WTC11 (cell line): ENCODE results near the gene LDHB. TPM values are rescaled to one million over a fixed set of nuclear protein-coding genes. Genes with fewer than 3 reads are reported as not detected.
"Not testable (repeated sequence)": the region's sequence is repeated elsewhere in the genome, so short reads cannot be mapped to it uniquely, and the experiment has no call there.

Source experiments
- ATAC-seq: fragments of 200-7000 bp; cut with Tn5 transposase; 2 replicates; pipeline ENCODE4 v1.10.0; 2021; ENCODE audit warnings: mild to moderate bottlenecking, moderate library complexity
- CTCF ChIA-PET: fragments of 300-600 bp; sonication (Branson Sonifier 250); formaldehyde crosslinking; loops from one replicate; lab custom pipeline; 2021; ENCODE audit warnings: antibody characterized with exemption; lab: Charles Lee
- POLR2A ChIA-PET: fragments of 350-600 bp; sonication (Branson Sonifier 250); formaldehyde crosslinking; loops from one replicate; lab custom pipeline; 2021; ENCODE audit warnings: antibody characterized with exemption; lab: Charles Lee
- DNase-seq: peaks from one replicate; pipeline ENCODE4 v3.0.0; 2021; ENCODE audit warnings: low spot score
- H3K27ac Mint-ChIP-seq: 2 replicates; pipeline ENCODE4 v1.8.0; 2021; ENCODE audit warnings: mixed read lengths
- H3K27me3 Mint-ChIP-seq: 2 replicates; pipeline ENCODE4 v1.8.0; 2021; ENCODE audit warnings: low read depth, mild to moderate bottlenecking, moderate library complexity, mixed read lengths
- H3K36me3 Mint-ChIP-seq: 2 replicates; pipeline ENCODE4 v1.8.0; 2021; ENCODE audit warnings: mixed read lengths
- H3K4me1 Mint-ChIP-seq: 2 replicates; pipeline ENCODE4 v1.8.0; 2022; ENCODE audit warnings: mixed read lengths
- H3K4me3 Mint-ChIP-seq: 2 replicates; pipeline ENCODE4 v1.8.0; 2021; ENCODE audit warnings: mild to moderate bottlenecking, moderate library complexity, mixed read lengths
- H3K9me3 Mint-ChIP-seq: 2 replicates; pipeline ENCODE4 v1.8.0; 2021; ENCODE audit warnings: mixed read lengths
- ATF1 ChIP-seq: sonication (generic); formaldehyde crosslinking; IDR thresholded peaks from 2 replicates; pipeline ENCODE4 v1.8.1; 2023; ENCODE audit warnings: mild to moderate bottlenecking, moderate library complexity, missing genetic modification reagents
- GTF2I ChIP-seq: fragments of 250-450 bp; sonication (Bioruptor Pico); conservative IDR thresholded peaks from 2 replicates; pipeline ENCODE4 v1.4.0; 2021; ENCODE audit warnings: mild to moderate bottlenecking
- KAT7 ChIP-seq: sonication (generic); formaldehyde crosslinking; IDR thresholded peaks from 2 replicates; pipeline ENCODE4 v1.8.1; 2023; ENCODE audit warnings: missing genetic modification reagents, mild to moderate bottlenecking, borderline replicate concordance
- NFATC4 ChIP-seq: fragments of 250-450 bp; sonication (Bioruptor Pico); IDR thresholded peaks from 2 replicates; pipeline ENCODE4 v1.9.0; 2021; ENCODE audit warnings: mild to moderate bottlenecking
- NR2C2 ChIP-seq: sonication (generic); formaldehyde crosslinking; IDR thresholded peaks from 2 replicates; pipeline ENCODE4 v1.8.0; 2022; ENCODE audit warnings: mild to moderate bottlenecking, missing genetic modification reagents
- PRRX2 ChIP-seq: fragments of 250-450 bp; sonication (Bioruptor Pico); IDR thresholded peaks from 2 replicates; pipeline ENCODE4 v1.8.0; 2021; ENCODE audit warnings: mild to moderate bottlenecking
- RORB ChIP-seq: fragments of 250-450 bp; sonication (Bioruptor Pico); IDR thresholded peaks from 2 replicates; pipeline ENCODE4 v1.9.0; 2021; ENCODE audit warnings: mild to moderate bottlenecking
- total RNA-seq: library from RNA; stranded (reverse); gene quantifications from 3 replicates; pipeline ENCODE4 v1.2.3, GENCODE V29; 2021
- TF ChIP-seq, protein P1 (sequence below): sonication (generic); formaldehyde crosslinking; IDR thresholded peaks from 2 replicates; pipeline ENCODE4 v1.8.1; 2023; ENCODE audit warnings: mild to moderate bottlenecking, moderate library complexity, missing genetic modification reagents
- TF ChIP-seq, protein P2 (sequence below): sonication (generic); formaldehyde crosslinking; IDR thresholded peaks from 2 replicates; pipeline ENCODE4 v1.8.1; 2023; ENCODE audit warnings: mild to moderate bottlenecking, missing genetic modification reagents, moderate library complexity
- TF ChIP-seq, protein P3 (sequence below): sonication (generic); formaldehyde crosslinking; conservative IDR thresholded peaks from 2 replicates; pipeline ENCODE4 v1.8.1; 2022; ENCODE audit warnings: mild to moderate bottlenecking, missing genetic modification reagents
- TF ChIP-seq, protein P4 (sequence below): sonication (generic); formaldehyde crosslinking; IDR thresholded peaks from 2 replicates; pipeline ENCODE4 v1.8.0; 2023; ENCODE audit warnings: mild to moderate bottlenecking, missing genetic modification reagents
- TF ChIP-seq, protein P5 (sequence below): sonication (generic); formaldehyde crosslinking; IDR thresholded peaks from 2 replicates; pipeline ENCODE4 v1.8.1; 2022; ENCODE audit warnings: missing genetic modification reagents, borderline replicate concordance
- TF ChIP-seq, protein P6 (sequence below): sonication (generic); formaldehyde crosslinking; IDR thresholded peaks from 2 replicates; pipeline ENCODE4 v1.8.0; 2023; ENCODE audit warnings: missing genetic modification reagents
- TF ChIP-seq, protein P7 (sequence below): sonication (generic); formaldehyde crosslinking; IDR thresholded peaks from 2 replicates; pipeline ENCODE4 v1.8.1; 2022; ENCODE audit warnings: low read depth, missing genetic modification reagents, borderline replicate concordance

The LDHB gene
- total RNA-seq, 1 experiment from 2014 or later: 1,504 TPM

DNA sequence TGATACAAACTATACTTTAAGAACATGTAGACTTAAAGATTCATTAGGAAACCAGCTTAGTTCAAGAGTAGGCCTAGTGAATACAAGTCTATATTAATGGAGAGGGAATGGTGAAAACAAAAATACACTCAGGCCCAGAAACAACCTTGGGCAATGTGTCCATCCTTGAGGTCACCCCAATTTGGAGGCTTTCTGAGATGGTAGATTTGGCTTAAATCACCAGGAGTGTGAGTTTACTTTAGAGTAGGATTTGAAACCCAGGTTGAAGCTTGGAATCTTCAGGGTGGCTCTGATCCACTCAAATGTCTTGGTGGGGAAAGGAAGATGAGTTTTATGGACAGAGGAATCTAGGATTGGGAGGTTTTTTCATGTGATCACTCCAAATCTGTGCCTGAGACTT is 10.5 kb downstream of the LDHB start (continued):
- TF ChIP-seq, protein P1, sequence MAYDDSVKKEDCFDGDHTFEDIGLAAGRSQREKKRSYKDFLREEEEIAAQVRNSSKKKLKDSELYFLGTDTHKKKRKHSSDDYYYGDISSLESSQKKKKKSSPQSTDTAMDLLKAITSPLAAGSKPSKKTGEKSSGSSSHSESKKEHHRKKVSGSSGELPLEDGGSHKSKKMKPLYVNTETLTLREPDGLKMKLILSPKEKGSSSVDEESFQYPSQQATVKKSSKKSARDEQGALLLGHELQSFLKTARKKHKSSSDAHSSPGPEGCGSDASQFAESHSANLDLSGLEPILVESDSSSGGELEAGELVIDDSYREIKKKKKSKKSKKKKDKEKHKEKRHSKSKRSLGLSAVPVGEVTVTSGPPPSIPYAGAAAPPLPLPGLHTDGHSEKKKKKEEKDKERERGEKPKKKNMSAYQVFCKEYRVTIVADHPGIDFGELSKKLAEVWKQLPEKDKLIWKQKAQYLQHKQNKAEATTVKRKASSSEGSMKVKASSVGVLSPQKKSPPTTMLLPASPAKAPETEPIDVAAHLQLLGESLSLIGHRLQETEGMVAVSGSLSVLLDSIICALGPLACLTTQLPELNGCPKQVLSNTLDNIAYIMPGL (CRISPR knock-in tag): no peak
- TF ChIP-seq GTF2I (no peak), PRRX2 (no peak)

DNA sequence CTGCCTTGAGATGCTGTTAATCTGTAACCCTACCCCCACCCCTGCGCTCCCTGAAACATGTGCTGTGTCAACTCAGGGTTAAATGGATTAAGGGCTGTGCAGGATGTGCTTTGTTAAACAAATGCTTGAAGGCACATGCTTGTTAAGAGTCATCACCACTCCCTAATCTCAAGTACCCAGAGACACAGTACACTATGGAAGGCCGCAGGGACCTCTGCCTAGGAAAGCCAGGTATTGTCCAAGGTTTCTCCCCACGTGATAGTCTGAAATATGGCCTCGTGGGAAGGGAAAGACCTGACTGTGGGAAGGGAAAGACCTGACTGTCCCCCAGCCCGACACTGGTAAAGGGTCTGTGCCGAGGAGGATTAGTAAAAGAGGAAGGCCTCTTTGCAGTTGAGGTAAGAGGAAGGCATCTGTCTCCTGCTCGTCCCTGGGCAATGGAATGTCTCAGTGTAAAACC is 12.6 kb downstream of the LDHB start:
- CTCF ChIA-PET, DNase-seq, POLR2A ChIA-PET, H3K4me3 Mint-ChIP-seq, H3K9me3 Mint-ChIP-seq, H3K27me3 Mint-ChIP-seq, ATAC-seq: not testable (repeated sequence)
- Mint-ChIP-seq H3K27ac (peak overlapping the region; percentile 96), H3K4me1 (peaks cover 63% of the 10 kb centered on the region), H3K36me3 (peaks cover 93% of the 10 kb centered on the region)

DNA sequence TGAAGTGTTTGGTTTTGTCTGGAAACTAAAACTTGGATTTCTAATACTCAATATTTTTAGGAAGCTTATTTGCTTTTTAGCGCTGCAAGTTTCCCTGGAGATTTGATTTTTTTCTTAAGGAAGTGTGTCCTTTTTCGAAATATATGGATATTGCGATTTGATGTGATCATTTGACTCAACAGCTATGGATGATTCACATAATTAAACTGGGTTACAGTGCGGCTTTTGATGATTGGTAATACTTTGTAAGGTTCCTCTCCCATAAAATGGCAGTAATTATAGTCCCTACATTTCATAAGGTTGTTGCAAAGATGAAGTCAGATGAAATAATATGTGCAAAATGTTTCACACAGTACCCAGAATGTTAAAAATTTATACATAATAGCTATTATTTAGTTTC is 13.1 kb downstream of the LDHB start:
- ATAC-seq (no peak), DNase-seq (no peak)
- H3K36me3 Mint-ChIP-seq: peaks cover 90% of the 10 kb centered on the region
- ChIA-PET POLR2A (no interaction called here), CTCF (interaction anchor here (0.6 kb wide), 1 partner anchor 21 kb away, joined by 6 read pairs; no protein-coding TSS in a partner anchor)
- H3K4me3 Mint-ChIP-seq: no peak overlapping the region
- H3K4me1 Mint-ChIP-seq: peaks cover 60% of the 10 kb centered on the region
- TF ChIP-seq, protein P2, sequence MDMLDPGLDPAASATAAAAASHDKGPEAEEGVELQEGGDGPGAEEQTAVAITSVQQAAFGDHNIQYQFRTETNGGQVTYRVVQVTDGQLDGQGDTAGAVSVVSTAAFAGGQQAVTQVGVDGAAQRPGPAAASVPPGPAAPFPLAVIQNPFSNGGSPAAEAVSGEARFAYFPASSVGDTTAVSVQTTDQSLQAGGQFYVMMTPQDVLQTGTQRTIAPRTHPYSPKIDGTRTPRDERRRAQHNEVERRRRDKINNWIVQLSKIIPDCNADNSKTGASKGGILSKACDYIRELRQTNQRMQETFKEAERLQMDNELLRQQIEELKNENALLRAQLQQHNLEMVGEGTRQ (CRISPR knock-in tag): no peak
- no peak for TF ChIP-seq NR2C2
- no peak for TF ChIP-seq RORB
- TF ChIP-seq NFATC4 (CRISPR knock-in tag): no peak
- no peak for TF ChIP-seq KAT7 (CRISPR knock-in tag)
- TF ChIP-seq, protein P3, sequence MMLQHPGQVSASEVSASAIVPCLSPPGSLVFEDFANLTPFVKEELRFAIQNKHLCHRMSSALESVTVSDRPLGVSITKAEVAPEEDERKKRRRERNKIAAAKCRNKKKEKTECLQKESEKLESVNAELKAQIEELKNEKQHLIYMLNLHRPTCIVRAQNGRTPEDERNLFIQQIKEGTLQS (CRISPR knock-in tag): no peak
- TF ChIP-seq, protein P4, sequence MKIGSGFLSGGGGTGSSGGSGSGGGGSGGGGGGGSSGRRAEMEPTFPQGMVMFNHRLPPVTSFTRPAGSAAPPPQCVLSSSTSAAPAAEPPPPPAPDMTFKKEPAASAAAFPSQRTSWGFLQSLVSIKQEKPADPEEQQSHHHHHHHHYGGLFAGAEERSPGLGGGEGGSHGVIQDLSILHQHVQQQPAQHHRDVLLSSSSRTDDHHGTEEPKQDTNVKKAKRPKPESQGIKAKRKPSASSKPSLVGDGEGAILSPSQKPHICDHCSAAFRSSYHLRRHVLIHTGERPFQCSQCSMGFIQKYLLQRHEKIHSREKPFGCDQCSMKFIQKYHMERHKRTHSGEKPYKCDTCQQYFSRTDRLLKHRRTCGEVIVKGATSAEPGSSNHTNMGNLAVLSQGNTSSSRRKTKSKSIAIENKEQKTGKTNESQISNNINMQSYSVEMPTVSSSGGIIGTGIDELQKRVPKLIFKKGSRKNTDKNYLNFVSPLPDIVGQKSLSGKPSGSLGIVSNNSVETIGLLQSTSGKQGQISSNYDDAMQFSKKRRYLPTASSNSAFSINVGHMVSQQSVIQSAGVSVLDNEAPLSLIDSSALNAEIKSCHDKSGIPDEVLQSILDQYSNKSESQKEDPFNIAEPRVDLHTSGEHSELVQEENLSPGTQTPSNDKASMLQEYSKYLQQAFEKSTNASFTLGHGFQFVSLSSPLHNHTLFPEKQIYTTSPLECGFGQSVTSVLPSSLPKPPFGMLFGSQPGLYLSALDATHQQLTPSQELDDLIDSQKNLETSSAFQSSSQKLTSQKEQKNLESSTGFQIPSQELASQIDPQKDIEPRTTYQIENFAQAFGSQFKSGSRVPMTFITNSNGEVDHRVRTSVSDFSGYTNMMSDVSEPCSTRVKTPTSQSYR (CRISPR knock-in tag): no peak
- TF ChIP-seq ATF1 (CRISPR knock-in tag): no peak
- TF ChIP-seq, protein P5, sequence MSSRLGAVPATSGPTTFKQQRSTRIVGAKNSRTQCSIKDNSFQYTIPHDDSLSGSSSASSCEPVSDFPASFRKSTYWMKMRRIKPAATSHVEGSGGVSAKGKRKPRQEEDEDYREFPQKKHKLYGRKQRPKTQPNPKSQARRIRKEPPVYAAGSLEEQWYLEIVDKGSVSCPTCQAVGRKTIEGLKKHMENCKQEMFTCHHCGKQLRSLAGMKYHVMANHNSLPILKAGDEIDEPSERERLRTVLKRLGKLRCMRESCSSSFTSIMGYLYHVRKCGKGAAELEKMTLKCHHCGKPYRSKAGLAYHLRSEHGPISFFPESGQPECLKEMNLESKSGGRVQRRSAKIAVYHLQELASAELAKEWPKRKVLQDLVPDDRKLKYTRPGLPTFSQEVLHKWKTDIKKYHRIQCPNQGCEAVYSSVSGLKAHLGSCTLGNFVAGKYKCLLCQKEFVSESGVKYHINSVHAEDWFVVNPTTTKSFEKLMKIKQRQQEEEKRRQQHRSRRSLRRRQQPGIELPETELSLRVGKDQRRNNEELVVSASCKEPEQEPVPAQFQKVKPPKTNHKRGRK (CRISPR knock-in tag): no peak
- TF ChIP-seq, protein P6, sequence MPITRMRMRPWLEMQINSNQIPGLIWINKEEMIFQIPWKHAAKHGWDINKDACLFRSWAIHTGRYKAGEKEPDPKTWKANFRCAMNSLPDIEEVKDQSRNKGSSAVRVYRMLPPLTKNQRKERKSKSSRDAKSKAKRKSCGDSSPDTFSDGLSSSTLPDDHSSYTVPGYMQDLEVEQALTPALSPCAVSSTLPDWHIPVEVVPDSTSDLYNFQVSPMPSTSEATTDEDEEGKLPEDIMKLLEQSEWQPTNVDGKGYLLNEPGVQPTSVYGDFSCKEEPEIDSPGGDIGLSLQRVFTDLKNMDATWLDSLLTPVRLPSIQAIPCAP: no peak
- TF ChIP-seq, protein P7, sequence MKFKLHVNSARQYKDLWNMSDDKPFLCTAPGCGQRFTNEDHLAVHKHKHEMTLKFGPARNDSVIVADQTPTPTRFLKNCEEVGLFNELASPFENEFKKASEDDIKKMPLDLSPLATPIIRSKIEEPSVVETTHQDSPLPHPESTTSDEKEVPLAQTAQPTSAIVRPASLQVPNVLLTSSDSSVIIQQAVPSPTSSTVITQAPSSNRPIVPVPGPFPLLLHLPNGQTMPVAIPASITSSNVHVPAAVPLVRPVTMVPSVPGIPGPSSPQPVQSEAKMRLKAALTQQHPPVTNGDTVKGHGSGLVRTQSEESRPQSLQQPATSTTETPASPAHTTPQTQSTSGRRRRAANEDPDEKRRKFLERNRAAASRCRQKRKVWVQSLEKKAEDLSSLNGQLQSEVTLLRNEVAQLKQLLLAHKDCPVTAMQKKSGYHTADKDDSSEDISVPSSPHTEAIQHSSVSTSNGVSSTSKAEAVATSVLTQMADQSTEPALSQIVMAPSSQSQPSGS (CRISPR knock-in tag): no peak
- no peaks in the 10 kb centered on the region for H3K27me3 Mint-ChIP-seq
- H3K27ac Mint-ChIP-seq: no peak overlapping the region
- no peaks in the 10 kb centered on the region for H3K9me3 Mint-ChIP-seq
